Kidney capillary endothelial cell (primary cell): Measurements from ENCODE around the gene NBPF26.
"Not testable (repeated sequence)": the region's sequence is repeated elsewhere in the genome, so short reads cannot be mapped to it uniquely, and the experiment has no call there.

Experiments
- DNase-seq: peaks from one replicate; pipeline ENCODE4 v3.0.0-alpha.2; 2018; ENCODE audit warnings: low spot score

The NBPF26 gene

DNA sequence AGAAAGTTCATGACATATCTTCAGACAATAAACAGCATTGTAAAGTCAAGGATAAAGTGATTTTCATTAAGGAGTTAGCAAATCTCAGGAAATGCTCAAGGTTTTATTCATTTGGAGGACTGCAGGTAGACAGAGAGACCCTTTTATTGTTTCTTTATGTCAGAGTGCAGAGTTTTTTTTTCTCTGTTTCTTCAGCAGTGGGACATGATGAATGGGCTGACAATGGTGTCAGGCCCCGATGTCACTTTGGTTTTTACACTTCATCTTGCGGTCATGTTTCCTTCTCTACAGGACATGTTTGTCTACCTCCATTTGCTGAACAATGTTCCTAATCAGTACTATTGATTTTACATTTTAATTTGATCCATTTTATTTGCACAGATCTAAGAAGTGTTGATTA lies 134.4 kb downstream of the NBPF26 start:
- not testable (repeated sequence) for DNase-seq

DNA sequence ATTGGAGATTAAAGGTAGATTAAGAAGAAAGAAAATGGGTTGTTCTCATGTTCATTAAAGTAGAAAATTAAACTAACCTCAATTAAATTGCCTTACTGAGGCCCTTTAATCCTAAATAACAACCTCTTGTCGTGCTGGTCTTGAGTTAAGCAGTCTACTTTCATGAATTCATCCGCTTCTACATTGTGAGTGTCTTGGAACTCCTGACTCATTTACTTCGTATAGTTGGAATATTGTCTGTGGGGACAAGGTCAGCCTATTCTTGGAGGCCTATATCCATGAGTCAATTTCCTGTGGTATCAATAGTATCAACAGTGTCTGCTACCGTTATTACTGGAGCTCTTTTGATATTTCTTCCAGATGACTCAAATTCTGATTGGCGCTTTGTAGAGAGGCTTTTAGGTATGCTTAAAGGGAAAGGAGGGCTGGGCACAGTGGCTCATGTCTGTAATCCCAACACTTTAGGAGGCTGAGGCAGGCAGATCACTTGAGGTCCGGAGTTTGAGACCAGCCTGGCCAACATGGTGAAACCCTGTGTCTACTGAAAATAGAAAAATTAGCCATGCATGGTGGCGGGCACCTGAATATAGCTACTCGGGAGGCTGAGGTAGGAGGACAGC lies 136.0 kb downstream of the NBPF26 start:
- DNase-seq: not testable (repeated sequence)

DNA sequence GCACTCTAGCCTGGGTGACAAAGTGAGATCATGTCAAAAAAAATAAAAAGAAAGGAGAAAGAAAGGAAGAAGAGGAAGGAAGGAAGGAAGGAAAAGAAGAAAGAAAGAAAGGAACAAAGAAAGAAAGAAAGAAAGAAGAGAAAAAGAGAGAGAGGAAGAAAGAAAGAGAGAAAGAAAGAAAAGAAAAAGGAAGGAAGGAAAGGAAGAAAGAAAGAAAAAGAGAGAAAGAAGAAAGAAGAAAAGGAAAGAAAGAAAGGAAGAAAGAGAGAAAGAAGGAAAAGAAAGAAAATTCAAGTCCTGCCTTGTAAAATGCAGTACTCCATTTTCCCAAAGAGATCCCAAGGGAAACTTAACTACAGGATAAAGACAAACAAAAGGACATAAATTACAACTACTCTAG lies 154.5 kb downstream of the NBPF26 start:
- not testable (repeated sequence) for DNase-seq

DNA sequence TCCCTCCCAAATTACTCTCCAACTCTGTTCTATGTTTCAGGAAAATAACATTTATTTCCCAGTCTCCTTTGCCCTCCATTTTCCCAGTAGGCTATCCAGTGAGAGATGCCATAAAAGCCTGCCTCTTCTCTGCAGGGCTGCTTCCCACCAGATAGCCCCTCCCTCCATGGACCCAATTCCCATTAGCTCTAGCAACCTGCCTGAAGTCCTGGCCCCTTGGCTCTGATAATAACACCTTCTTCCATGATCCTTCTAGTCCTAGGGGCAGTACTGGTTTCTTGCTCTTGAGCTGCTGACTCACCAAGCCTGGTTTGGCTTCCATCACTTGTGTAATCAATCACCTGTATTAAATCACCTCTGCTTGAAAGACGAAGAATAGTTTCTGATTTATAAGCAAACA lies 156.3 kb downstream of the NBPF26 start:
- not testable (repeated sequence) for DNase-seq

DNA sequence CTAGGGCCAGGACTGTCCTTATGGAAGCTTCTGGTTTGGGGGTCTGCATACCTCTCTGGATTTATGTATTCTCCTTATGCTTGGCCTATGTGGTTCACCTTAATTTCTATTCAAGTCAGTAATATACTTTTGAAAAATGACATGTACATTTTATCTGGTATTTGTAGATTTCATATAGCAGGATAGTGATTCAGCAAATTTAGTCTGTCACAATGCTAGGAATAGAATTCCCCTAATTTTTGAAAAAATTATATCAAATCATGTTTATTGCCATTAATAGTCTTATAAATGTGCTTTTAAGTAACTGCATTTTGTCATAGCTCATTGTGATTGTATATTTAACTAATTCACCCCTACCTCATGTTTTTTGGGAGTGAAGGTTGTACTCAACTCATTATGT lies 158.2 kb downstream of the NBPF26 start:
- DNase-seq: not testable (repeated sequence)
